ENCODE measurements around the gene AGAP1.
A peak's percentile ranks its signal among the peaks of the same experiment; 100 is the strongest.

Gene AGAP1

DNA sequence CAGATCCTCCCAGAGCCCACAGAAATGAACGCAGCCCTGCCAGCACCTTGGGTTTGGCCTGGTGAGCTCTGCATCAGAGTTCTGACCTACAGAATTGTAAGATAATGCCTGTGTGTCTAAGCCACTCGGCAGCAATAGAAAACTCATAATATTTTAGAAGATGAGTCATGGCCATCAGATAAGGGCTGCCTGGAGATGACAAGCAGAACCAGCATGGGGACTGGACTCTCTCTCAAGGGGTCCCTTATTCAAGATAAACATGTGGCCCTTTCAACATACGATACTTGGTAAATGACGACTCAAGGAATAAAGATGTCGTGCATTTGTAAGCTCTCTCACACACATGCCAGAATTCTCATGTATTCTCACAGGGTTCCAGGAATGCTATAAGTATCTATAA is 8.5 kb upstream of the AGAP1 start:
- TF ChIP-seq, protein P1, sequence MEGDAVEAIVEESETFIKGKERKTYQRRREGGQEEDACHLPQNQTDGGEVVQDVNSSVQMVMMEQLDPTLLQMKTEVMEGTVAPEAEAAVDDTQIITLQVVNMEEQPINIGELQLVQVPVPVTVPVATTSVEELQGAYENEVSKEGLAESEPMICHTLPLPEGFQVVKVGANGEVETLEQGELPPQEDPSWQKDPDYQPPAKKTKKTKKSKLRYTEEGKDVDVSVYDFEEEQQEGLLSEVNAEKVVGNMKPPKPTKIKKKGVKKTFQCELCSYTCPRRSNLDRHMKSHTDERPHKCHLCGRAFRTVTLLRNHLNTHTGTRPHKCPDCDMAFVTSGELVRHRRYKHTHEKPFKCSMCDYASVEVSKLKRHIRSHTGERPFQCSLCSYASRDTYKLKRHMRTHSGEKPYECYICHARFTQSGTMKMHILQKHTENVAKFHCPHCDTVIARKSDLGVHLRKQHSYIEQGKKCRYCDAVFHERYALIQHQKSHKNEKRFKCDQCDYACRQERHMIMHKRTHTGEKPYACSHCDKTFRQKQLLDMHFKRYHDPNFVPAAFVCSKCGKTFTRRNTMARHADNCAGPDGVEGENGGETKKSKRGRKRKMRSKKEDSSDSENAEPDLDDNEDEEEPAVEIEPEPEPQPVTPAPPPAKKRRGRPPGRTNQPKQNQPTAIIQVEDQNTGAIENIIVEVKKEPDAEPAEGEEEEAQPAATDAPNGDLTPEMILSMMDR (IDR thresholded peaks at IDR 0.05; ENCODE audit: low read depth, low read length, missing control alignments): no peak
- DNase-seq (ENCODE audit: low read depth): no peak
- H3K4me3 ChIP-seq (ENCODE audit: low read depth, low read length): no peak overlapping the region

GRCh38 chr2:235486729-235487128 is 7.1 kb upstream of the AGAP1 start:
- TF ChIP-seq, protein P1 (IDR thresholded peaks at IDR 0.05; ENCODE audit: low read depth, low read length, missing control alignments): no peak
- H3K4me3 ChIP-seq (ENCODE audit: low read depth, low read length): no peak overlapping the region
- DNase-seq (ENCODE audit: low read depth): no peak

DNA sequence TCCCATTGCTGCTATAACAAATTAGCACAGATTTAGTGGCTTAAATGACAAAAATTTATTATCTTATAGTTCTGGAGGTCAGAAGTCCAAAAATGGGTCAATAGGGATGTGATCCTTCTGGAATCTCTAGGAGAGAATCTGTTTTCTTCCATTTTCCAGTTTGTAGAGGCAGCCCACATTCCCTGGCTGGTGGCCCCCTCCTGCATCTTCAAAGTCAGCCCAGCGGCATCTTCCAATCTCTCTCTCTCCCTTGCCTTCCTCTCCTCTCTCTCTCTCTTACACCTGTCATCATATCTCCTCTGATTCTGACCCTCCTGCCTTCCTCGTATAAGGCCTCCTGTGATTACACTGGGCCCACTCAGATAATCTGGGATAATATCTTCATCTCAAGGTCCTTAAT is 3.9 kb upstream of the AGAP1 start:
- TF ChIP-seq, protein P1 (IDR thresholded peaks at IDR 0.05; ENCODE audit: low read depth, low read length, missing control alignments): no peak
- no peak for DNase-seq (ENCODE audit: low read depth)

GRCh38 chr2:235492850-235493344 is 946 bp upstream of the AGAP1 start:
- TF ChIP-seq, protein P1 (IDR thresholded peaks at IDR 0.05; ENCODE audit: low read depth, low read length, missing control alignments): no peak
- DNase-seq (ENCODE audit: low read depth): no peak
- H3K4me3 ChIP-seq (ENCODE audit: low read depth, low read length): no peak overlapping the region

More for the DNA sequence above, 3.9 kb upstream of the AGAP1 start:
- no peak overlapping the region for H3K4me3 ChIP-seq (ENCODE audit: low read depth, low read length)

- DNase-seq (ENCODE audit: low read depth): no peak
- no peak overlapping the region for H3K4me3 ChIP-seq (ENCODE audit: low read depth, low read length)
These were observed 455 bp upstream of the AGAP1 start for GRCh38 chr2:235493402-235493774.

DNA sequence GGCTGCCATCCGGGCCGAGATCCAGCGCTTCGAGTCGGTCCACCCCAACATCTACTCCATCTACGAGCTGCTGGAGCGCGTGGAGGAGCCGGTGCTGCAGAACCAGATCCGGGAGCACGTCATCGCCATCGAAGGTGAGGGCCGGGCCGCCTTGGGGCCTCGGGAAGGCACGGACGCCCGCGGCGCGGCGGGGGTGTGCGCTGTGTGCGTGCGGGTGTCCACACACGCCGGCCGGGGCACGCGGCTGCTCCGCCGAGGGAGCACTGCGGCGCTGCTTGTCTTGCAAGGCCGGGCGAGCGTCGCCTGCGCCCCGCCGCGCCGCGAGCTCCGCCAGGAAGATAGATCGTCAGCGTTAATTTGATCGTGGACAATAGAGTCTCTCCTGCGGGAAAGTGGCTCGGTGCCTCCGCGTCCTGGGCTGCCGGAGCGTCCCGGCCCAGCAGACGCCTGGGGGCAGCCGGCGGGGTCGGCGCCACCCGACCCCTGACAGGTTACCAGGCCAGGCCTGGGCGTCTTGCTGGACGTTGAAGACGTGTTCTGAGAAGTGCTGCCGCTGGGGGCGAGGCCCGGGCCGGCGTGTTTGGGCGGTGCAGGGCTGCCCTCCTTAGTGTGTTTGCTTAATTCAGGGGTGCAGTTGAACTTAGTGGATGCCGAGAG is 1.0 kb downstream of the AGAP1 start:
- peak overlapping the region; percentile 30; the same call in 1 of the 2 replicates for H3K4me3 ChIP-seq (ENCODE audit: low read depth, low read length)
- TF ChIP-seq, protein P1 (IDR thresholded peaks at IDR 0.05; ENCODE audit: low read depth, low read length, missing control alignments): no peak
- no peak for DNase-seq (ENCODE audit: low read depth)

More at GRCh38 chr2:235493402-235493774, 455 bp upstream of the AGAP1 start:
- TF ChIP-seq, protein P1 (IDR thresholded peaks at IDR 0.05; ENCODE audit: low read depth, low read length, missing control alignments): no peak

Measured in GM12864 (cell line).